ENCODE results near the gene ZDHHC8.

The ZDHHC8 gene

GRCh38 chr22:20113551-20114310, 17.9 kb upstream of the ZDHHC8 start:
- DNase-seq (ENCODE audit: low spot score), result no peak
- no peak for FAIRE-seq

- DNase-seq (ENCODE audit: low spot score) (no peak), FAIRE-seq (no peak)
Observed at GRCh38 chr22:20114506-20115475, 16.8 kb upstream of the ZDHHC8 start.

DNA sequence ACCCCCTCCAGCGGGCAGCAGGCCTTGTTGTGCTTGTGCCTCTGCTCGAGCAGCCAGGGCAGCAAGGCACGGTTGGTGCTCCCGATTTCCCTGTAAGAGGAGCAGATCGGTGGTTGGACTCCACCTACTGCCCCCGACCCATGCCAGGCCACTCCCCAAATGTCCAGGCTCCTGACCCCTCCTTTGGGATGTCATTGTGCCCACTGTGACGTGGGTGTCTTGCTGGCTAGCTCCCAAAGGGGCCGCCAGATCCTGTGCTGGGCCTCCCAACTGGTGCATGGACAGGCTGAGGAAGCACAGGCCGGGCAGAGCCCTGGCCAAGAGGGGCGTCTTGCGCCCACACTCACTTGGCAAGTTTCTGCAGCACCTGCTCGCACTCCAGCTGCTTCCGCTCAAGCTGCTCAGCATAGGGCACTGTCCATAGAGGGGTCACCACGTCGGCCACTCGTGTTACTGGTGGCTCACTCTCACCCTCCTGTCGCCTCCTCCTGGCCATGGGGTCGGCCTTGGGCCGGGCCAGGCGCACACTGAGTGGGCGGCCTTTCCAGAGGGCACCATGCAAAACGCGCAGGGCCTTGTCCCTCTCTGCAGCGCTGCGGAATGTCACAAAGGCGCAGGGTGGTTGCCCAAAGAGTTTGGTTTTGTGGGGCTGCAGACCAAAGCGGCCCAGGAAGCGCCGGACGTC, 15.8 kb upstream of the ZDHHC8 start, which contains the start of gene RANBP1:
Gene RANBP1 (plus strand): TSS at position 414 of the 685 bp plus-strand sequence. CDS start 81 bp downstream, at position 495.
- FAIRE-seq, result no peak

DNA sequence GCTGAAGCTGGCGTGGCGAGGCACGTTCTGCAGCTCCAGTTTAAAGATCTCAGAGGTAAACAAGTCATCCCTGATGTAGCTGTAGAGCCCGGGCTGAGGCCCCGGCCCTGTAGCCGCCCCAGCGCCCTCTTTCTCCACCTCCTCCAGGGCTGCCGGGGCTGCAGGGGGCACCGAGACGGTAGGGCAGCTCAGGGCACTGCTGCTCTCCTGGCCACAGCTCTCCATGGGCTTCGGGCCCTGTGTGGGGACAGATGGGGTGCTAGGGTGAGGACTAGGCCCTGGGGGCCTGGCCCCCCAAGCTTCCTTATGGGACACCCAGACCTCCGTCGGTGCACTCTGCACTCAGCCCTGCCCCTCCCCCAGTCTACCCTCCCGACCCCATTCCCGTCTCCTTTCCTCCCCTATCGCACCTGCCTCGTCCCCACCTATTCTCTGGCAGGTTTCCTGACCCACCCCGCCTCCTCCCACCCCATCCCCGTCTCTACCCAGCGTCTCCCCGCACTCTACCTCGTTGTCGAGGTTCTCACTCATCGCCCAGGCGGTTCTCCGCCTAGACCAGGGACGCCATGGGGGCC, 15.1 kb upstream of the ZDHHC8 start:
- DNase-seq (ENCODE audit: low spot score) (no peak), FAIRE-seq (no peak)

More for the DNA sequence above, 15.8 kb upstream of the ZDHHC8 start, which contains the start of gene RANBP1:
- DNase-seq (ENCODE audit: low spot score), result no peak

GRCh38 chr22:20116951-20117632, 14.5 kb upstream of the ZDHHC8 start, which contains the start of gene TRMT2A:
Gene TRMT2A, minus strand, starts transcription at chr22:20117226. Its CDS starts 320 bp downstream, at chr22:20116906.
- FAIRE-seq, result no peak
- DNase-seq (ENCODE audit: low spot score), result peak; percentile 91

- FAIRE-seq (no peak), DNase-seq (ENCODE audit: low spot score) (no peak)
Observed at GRCh38 chr22:20117633-20118299, 13.8 kb upstream of the ZDHHC8 start.

DNA sequence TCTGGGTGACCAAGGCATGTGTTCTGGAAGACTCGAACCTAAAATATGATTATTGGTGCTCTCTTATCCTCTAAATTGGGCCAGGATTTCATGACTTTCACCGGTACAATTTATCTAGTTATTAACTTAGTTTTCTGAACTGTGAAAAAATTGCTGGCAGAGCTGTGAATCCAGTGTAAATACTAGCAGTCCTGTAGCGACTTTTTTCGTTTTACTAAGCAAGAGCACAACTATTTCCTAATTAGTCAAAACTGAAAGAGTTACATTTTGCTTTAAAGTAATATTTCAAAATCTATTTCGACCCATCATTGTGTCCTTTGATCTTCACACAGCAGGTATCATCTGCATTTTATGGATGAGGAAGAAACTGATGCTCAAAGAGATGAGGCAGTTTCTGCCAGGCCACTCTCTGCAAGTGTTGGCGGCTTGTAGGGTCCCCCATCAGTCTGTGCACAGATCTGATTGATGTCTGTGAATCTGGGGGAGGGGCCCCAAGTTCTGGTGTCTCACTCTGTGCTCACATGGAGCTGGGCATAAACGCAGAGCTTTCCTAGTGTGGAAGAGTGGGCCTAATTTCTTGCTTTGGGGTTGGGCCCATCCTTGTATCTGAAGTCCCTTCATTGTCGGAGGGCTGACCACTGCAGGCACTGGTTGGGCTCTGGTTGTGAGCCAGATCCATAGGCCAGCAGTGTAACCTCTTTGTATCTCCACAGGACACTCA, 13.1 kb upstream of the ZDHHC8 start:
- DNase-seq (ENCODE audit: low spot score), result no peak
- FAIRE-seq, result no peak

- DNase-seq (ENCODE audit: low spot score) (no peak), FAIRE-seq (no peak)
Observed at GRCh38 chr22:20121856-20122415, 9.7 kb upstream of the ZDHHC8 start.

- FAIRE-seq (no peak), DNase-seq (ENCODE audit: low spot score) (no peak)
Observed at GRCh38 chr22:20123366-20124082, 8.1 kb upstream of the ZDHHC8 start.

- FAIRE-seq, result no peak
Observed at GRCh38 chr22:20124083-20124787, 7.4 kb upstream of the ZDHHC8 start.

GRCh38 chr22:20125201-20126174, 6.1 kb upstream of the ZDHHC8 start:
- FAIRE-seq (no peak), DNase-seq (ENCODE audit: low spot score) (no peak)

More at GRCh38 chr22:20124083-20124787, 7.4 kb upstream of the ZDHHC8 start:
- no peak for DNase-seq (ENCODE audit: low spot score)

DNA sequence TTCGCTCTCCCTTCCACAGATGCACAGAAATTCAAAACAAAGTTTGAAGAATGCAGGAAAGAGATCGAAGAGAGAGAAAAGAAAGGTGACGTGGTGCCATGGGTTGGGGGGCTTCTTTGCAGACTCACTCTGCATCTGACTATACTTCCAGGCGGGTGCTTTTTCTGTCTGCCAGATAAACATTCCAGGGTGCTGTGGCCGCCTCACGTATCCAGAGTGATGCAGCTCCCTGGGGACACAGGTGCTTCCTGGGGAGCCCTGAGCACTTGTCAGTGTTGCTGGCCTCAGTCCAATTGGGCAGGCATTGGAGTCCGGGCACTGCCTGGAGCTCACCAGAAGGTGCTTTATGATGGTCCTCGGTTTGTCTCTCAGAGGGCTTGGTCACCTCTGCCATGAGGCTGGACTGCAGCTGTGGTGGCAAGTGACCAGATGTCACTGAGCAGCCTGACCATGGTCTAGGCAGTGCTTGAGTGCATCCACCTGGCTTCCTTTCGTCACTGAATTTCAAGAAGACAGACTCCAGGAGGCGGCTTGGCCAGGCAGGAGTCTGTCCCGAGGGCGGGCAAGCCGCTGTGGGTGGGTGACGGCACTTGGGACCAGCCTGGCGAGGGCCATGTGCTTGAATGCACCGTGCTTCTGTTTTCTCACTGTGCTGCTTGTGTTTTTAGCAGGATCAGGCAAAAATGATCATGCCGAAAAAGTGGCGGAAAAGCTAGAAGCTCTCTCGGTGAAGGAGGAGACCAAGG, 5.1 kb upstream of the ZDHHC8 start:
- DNase-seq (ENCODE audit: low spot score) (no peak), FAIRE-seq (no peak)

DNA sequence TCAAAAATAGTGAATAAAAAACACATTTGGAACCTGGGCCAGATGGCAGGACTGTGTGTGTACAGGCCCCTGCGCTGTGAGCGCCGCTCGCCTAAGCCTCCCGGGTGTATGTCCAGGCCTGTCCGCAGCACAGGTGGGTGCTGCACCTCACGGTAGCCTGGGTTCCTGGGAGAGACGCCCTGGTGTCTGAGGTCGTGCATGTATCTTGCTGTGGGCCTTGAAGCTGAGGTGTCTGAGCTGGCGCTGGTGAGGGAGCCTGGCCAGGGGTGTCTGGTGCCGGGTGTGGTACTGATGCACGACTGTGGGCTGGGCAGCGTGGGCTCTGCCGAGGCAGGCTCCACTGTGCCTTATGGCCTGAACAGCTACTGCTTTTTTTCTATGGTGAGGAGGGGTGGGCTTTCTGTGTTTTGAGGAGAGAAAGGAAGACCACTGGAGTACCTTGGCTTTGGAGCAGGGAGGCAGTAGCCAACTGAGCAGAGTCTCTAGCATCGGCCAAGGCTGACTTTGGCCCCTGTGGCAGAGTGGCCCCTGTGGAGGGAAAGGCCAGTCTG, 4.2 kb upstream of the ZDHHC8 start:
- DNase-seq (ENCODE audit: low spot score), result no peak
- FAIRE-seq, result no peak

- DNase-seq (ENCODE audit: low spot score), result no peak
- FAIRE-seq, result no peak
Observed at GRCh38 chr22:20127869-20128618, 3.6 kb upstream of the ZDHHC8 start.

DNA sequence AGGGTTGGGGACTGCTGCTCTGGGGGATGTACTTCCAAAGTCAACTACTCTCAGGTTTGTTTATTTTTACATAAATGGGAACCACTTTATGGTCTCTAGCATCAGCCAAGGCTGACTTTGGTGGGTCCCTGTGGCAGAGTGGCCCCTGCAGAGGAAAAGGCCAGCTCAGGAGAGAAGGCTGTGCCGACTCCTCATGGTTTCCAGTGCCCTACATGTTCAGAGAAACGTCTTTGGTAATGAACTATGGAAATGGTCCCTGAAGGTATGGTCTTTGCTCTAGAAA, 3.0 kb upstream of the ZDHHC8 start:
- FAIRE-seq (no peak), DNase-seq (ENCODE audit: low spot score) (no peak)
